Small intestine (tissue), 7 donors: ENCODE results near the gene IFT122. TPM values are rescaled to one million over a fixed set of nuclear protein-coding genes. Genes with fewer than 3 reads are reported as not detected.

Source experiments
- DNase-seq, 2 donors: peaks; one replicate each; pipeline versions ENCODE4 v3.0.0 to v3.0.0-alpha.2; 2013
- FAIRE-seq: peaks from 2 replicates; lab custom pipeline; 2012; peaks lifted over from hg19 to GRCh38; lab: Jason Lieb, UNC
- H3K27ac ChIP-seq, 3 donors: one replicate each; pipeline ENCODE4 v1.5.1; 2013; ENCODE audit warnings: low read length in 2 of 3, mild to moderate bottlenecking in 2 of 3, control low read depth in 1 of 3, inconsistent platforms in 1 of 3, low read depth in 1 of 3, moderate library complexity in 1 of 3
- H3K27me3 ChIP-seq, 3 donors: one replicate each; pipeline ENCODE4 v1.6.1; 2013; ENCODE audit warnings: low read length in 3 of 3, inconsistent platforms in 1 of 3; ENCODE audit not compliant: control insufficient read depth in 3 of 3, insufficient read depth in 3 of 3
- H3K36me3 ChIP-seq, 3 donors: one replicate each; pipeline ENCODE4 v1.6.1; 2013; ENCODE audit warnings: low read length in 3 of 3, inconsistent platforms in 1 of 3, low read depth in 1 of 3, mild to moderate bottlenecking in 1 of 3, moderate library complexity in 1 of 3; ENCODE audit not compliant: control insufficient read depth in 3 of 3, insufficient read depth in 2 of 3
- H3K4me1 ChIP-seq, 3 donors: one replicate each; pipeline ENCODE4 v1.6.1; 2013; ENCODE audit warnings: low read length in 2 of 3, inconsistent platforms in 1 of 3, low read depth in 1 of 3, mild to moderate bottlenecking in 1 of 3, moderate library complexity in 1 of 3; ENCODE audit not compliant: control insufficient read depth in 3 of 3, insufficient read depth in 2 of 3
- H3K4me3 ChIP-seq, 3 donors: one replicate each; pipeline ENCODE4 v1.5.1; 2013; ENCODE audit warnings: low read length in 3 of 3, control low read depth in 1 of 3, inconsistent platforms in 1 of 3, low read depth in 1 of 3, mild to moderate bottlenecking in 1 of 3, moderate library complexity in 1 of 3
- H3K9me3 ChIP-seq, 2 donors: one replicate each; pipeline ENCODE4 v1.6.1; 2013; ENCODE audit warnings: low read depth in 1 of 2, low read length in 1 of 2; ENCODE audit not compliant: control insufficient read depth in 2 of 2, insufficient read depth in 1 of 2
- WGBS, 3 donors: extraction: QIAGEN DNeasy Blood & Tissue Kit; methylation state at CpG; one replicate each; pipeline ENCODE4 v1.1.7; 2013; 5-methylcytosine and 5-hydroxymethylcytosine counted together
- polyA plus RNA-seq, 4 donors: library from polyadenylated mRNA; stranded (reverse) in 3 of 4; unstranded in 1 of 4; fragments of 200-250 nt in 3 of 4; fragments of 120-200 nt in 1 of 4; gene quantifications; one replicate each; pipeline versions ENCODE4 v1.2.1 to v1.2.3, GENCODE V29; 2013
- donor health status: healthy with polysubstance abuse.
- donor health status: control.
- donor health status: control.
- donor health status: Bipolar disorder and iron deficiency.
- donor health status: healthy.

Gene IFT122
- polyA plus RNA-seq, 4 donors, result 5.1 to 31.9 (median 9.1) TPM

DNA sequence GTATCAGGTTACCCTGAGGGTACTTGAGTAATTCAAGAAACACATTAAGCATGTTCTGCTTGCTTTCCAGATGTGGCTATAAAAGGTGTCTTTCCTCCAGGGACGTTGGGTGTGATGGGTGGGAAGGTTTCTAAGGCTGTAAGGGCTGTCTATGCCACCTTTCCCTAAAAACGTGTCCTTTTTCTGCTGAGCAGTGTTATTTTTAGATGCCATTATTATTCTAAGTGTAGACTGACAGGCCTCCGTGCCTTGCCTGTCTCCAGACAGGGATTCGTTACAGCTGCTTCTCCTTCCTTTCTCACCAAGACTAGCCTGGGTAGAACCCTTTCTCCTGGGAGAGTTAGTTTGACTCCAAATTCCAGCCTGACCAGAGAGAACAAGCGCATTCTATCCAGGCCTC lies 61.6 kb downstream of the IFT122 start:
- no peak overlapping the region for H3K27ac ChIP-seq
- H3K4me3 ChIP-seq, result no peak overlapping the region
- no peaks in the 10 kb centered on the region for H3K9me3 ChIP-seq
- peaks cover 0 to 74% (median 0%) of the 10 kb centered on the region in 3 donors for H3K36me3 ChIP-seq
- no peak for FAIRE-seq
- no peak for DNase-seq
- no peaks in the 10 kb centered on the region for H3K4me1 ChIP-seq
- 87 to 93% (median 91%) methylated on average over 5 of the region's 5 CpGs for WGBS, 3 donors
- no peaks in the 10 kb centered on the region for H3K27me3 ChIP-seq

DNA sequence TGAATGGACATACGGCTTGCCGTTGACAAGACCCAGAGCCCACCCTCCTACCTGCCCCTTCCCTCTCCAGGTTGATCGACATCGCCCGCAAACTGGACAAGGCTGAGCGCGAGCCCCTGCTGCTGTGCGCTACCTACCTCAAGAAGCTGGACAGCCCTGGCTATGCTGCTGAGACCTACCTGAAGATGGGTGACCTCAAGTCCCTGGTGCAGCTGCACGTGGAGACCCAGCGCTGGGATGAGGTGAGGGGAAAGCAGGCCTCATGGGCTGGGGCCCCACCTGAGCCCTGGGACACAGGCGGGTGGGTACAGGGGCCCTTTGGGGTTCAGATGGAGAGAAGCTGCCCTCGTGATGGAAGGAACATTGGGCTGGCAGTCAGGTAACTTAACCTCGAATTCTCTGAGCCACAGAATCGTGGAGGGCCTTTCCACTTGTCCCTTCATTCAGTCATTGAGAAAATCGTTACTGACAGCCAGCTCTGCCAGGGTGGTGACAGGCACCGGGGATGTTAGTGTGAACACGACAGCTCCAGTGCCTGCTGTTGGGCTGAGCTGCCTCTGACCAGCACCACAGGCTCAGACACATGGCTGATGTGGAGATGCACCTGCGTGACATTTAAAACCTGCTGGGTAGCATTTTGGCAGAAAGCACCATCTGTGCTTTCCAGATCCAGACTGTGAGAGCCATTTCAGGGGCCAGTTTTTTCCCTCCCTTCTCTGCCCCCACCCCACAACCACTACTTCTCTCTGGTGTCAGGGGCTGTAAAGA lies 62.8 kb downstream of the IFT122 start:
- Histone ChIP-seq H3K4me3 (no peak overlapping the region), H3K36me3 (peaks cover 0 to 77% (median 0%) of the 10 kb centered on the region in 3 donors), H3K27me3 (no peaks in the 10 kb centered on the region), H3K4me1 (no peaks in the 10 kb centered on the region), H3K9me3 (no peaks in the 10 kb centered on the region), H3K27ac (no peak overlapping the region)
- DNase-seq (no peak), FAIRE-seq (no peak)
- WGBS, 3 donors, result 93 to 96% (median 96%) methylated on average over 18 of the region's 18 CpGs

DNA sequence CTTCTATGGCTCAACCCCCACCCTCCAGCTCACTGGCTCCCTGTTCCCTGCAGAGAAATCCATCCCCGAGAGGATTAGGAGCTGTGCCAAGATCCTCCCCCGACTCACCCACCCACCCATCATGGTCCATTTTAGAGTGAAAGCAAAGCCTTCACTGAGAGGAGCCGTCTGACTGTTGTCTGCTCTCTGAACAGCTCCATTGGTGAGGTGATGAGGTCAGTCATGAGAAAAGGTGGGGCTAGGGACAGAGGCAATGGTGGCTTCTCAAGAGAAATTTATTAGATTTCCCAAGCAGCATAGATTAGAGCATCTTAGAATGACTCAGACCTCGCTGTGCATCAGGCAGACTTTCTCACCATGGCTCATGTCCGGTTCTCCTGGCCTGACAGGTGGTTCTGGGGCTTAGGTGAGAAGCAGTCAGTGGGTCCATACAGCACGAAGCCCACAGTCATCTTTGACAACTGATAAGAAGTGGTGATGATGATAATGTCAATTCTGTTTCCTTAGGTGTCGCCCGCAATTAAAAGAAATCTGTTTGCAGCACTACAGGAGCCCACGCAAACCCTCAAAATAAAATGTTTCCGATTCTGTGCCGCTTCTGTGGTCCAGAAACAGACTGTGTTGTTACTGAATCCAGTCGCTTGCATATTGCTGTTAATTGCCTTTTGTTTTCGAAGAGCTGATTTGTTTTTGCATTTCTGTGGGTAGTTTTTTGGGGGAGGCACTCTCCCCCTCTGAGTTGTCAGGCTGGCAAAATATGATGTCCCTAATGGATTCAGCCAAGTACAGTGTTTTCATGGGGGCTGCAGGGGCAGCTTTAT lies 63.7 kb downstream of the IFT122 start:
- FAIRE-seq, result no peak
- no peak overlapping the region for H3K27ac ChIP-seq
- no peak for DNase-seq
- H3K9me3 ChIP-seq, result no peaks in the 10 kb centered on the region
- no peaks in the 10 kb centered on the region for H3K4me1 ChIP-seq
- no peaks in the 10 kb centered on the region for H3K27me3 ChIP-seq
- H3K4me3 ChIP-seq, result no peak overlapping the region
- 88 to 90% (median 89%) methylated on average over 13 of the region's 13 CpGs for WGBS, 3 donors
- peaks cover 0 to 74% (median 0%) of the 10 kb centered on the region in 3 donors for H3K36me3 ChIP-seq

DNA sequence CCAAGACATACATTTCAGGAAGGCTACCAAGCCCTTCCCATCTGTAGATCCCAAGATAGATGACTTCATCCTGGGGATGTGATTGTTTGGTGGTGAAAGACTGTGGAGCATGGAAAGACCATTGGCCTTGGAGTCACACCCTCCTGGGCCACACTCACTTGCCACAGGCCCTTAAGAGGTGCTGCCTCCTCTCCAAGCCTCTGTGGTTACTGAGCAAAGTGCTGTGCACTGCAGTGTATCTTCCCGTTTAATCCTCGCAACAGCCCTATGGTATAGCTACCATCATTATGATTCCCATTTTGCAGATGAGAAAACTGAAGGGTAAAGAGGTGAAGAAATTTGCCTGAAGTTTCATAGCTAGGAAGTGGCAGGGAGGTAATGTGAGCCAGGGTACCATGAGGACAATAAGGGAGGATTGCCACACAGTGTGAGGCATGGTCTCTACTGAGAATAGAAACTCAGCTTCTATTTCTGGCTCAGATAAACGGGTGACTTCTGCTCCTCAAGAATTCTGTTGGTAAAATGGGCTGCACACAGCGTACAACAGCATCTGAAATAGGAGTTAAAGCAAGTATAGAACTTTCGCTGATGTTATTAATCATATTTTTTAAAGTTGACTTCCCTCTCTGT lies 64.6 kb downstream of the IFT122 start:
- WGBS, 3 donors, result 88 to 93% (median 90%) methylated on average over 5 of the region's 5 CpGs

DNA sequence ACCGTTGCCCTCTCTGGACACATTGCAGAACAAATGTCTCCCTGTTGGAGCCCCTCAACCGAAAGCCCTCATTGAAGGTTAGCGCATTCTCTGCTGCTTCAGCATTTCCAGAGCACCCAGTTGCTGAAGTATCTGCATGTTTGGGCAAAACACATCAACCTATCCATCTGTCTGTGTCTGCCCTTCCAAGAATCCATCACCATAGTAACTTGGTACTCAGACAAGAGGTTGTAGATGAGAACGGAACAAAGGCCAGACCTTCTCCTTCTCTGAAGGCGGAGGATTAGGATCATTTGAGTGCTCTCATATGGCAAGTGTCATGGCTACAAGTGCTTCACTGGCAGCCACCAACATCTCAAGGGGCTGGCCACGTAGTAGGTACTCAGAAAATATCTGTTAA lies 65.3 kb downstream of the IFT122 start:
- Histone ChIP-seq H3K27me3 (no peaks in the 10 kb centered on the region), H3K36me3 (peaks cover 0 to 72% (median 0%) of the 10 kb centered on the region in 3 donors), H3K27ac (no peak overlapping the region), H3K9me3 (no peaks in the 10 kb centered on the region), H3K4me1 (no peaks in the 10 kb centered on the region), H3K4me3 (no peak overlapping the region)
- DNase-seq (no peak), FAIRE-seq (no peak)
- WGBS, 3 donors, result 89 to 92% (median 91%) methylated on average over 6 of the region's 6 CpGs

More for the DNA sequence above, 64.6 kb downstream of the IFT122 start:
- no peaks in the 10 kb centered on the region for H3K9me3 ChIP-seq
- no peaks in the 10 kb centered on the region for H3K4me1 ChIP-seq
- no peak overlapping the region for H3K4me3 ChIP-seq
- peaks cover 0 to 73% (median 0%) of the 10 kb centered on the region in 3 donors for H3K36me3 ChIP-seq
- H3K27ac ChIP-seq, result no peak overlapping the region
- FAIRE-seq (no peak), DNase-seq (no peak)
- H3K27me3 ChIP-seq, result no peaks in the 10 kb centered on the region

- Histone ChIP-seq H3K4me3 (no peak overlapping the region), H3K27ac (no peak overlapping the region), H3K36me3 (peaks cover 0 to 70% (median 0%) of the 10 kb centered on the region in 3 donors), H3K9me3 (no peaks in the 10 kb centered on the region), H3K4me1 (no peaks in the 10 kb centered on the region), H3K27me3 (no peaks in the 10 kb centered on the region)
- DNase-seq, result no peak
- no peak for FAIRE-seq
- WGBS, 3 donors, result 87 to 93% (median 92%) methylated on average over 9 of the region's 9 CpGs
These were observed 66.3 kb downstream of the IFT122 start for GRCh38 chr3:129506231-129506742.

GRCh38 chr3:129507181-129507831 lies 67.3 kb downstream of the IFT122 start:
- Histone ChIP-seq H3K36me3 (peaks cover 0 to 69% (median 0%) of the 10 kb centered on the region in 3 donors), H3K27ac (no peak overlapping the region), H3K4me3 (no peak overlapping the region), H3K9me3 (no peaks in the 10 kb centered on the region), H3K27me3 (no peaks in the 10 kb centered on the region), H3K4me1 (no peaks in the 10 kb centered on the region)
- FAIRE-seq (no peak), DNase-seq (no peak)
- 85 to 88% (median 87%) methylated on average over 9 of the region's 9 CpGs for WGBS, 3 donors

- H3K9me3 ChIP-seq, result no peaks in the 10 kb centered on the region
- DNase-seq (no peak), FAIRE-seq (no peak)
- no peaks in the 10 kb centered on the region for H3K27me3 ChIP-seq
- H3K4me3 ChIP-seq, result no peak overlapping the region
- no peaks in the 10 kb centered on the region for H3K4me1 ChIP-seq
- H3K36me3 ChIP-seq, result peaks cover 0 to 73% (median 0%) of the 10 kb centered on the region in 3 donors
- H3K27ac ChIP-seq, result no peak overlapping the region
These were observed 72.6 kb downstream of the IFT122 start for GRCh38 chr3:129512595-129512994.
